ENCODE data around the gene ATP2B2. TPM values are rescaled to one million over a fixed set of nuclear protein-coding genes. Genes with fewer than 3 reads are reported as not detected.

ATP2B2 gene
- total and polyA plus RNA-seq, 9 of the 15 experiments (the other 6 are each of a cell fraction or from before 2014, with no cell fraction given): 0.06 TPM; not detected in 8

DNA sequence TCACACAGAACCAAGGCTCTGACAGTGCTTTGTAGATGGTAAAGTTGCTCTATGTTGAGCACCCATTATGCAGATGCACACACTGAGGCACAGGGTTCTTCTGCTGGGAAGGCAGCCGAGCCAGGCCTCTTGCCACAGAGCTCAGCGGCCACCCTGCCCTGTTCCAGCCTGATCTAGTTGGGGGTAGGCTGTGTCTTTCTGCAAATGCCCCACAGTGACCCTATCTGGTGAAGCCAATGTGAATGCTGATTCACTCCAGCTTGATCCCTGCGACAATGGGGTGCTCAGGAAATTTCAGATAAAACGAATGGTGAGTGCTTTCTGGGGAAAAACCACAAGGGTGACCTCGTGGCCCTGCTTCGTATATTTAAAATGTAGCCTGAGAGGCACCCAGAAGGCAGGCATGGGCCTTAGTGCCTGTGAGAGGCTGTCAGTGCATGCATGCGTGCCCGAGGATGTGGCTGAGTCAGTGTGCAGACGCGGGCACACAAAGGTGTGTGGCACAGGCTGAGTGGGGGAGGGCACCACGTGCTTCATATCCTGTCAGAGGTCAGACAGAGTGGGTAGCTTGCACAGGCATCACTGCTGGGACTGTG lies 85.7 kb downstream of the ATP2B2 start (continued):
- TF ChIP-seq ZNF282 (CRISPR knock-in tag; IDR thresholded peaks at IDR 0.05) (no peak), KLF16 (IDR thresholded peaks at IDR 0.05) (0 out of 2 replicates have a peak, but pooled peaks have one; percentile 6), BRD9 (IDR thresholded peaks at IDR 0.05; ENCODE audit: low read depth, partially characterized antibody) (no peak), TAF7 (tag; IDR thresholded peaks at IDR 0.05) (no peak), CC2D1A (IDR thresholded peaks at IDR 0.05) (no peak), ZNF589 (CRISPR knock-in tag; IDR thresholded peaks at IDR 0.05; ENCODE audit: low read depth) (no peak), RBBP5 (IDR thresholded peaks at IDR 0.05; ENCODE audit: borderline replicate concordance, insufficient read depth, low read length, poor library complexity, severe bottlenecking) (no peak), RBM25 (IDR thresholded peaks at IDR 0.05; ENCODE audit: low read depth, low read length, severe bottlenecking) (peak; percentile 95), SOX6 (IDR thresholded peaks at IDR 0.05) (0 out of 2 replicates have a peak, but pooled peaks have one; percentile 27), ZBTB5 (IDR thresholded peaks at IDR 0.05) (no peak), SPI1 (IDR thresholded peaks at IDR 0.05; ENCODE audit: borderline replicate concordance, low read depth, low read length) (no peak), RBM17 (IDR thresholded peaks at IDR 0.05; ENCODE audit: borderline replicate concordance, low read depth, low read length) (no peak), TRIM24 (IDR thresholded peaks at IDR 0.05) (peak; percentile 6 to 14; a peak in 2 of 4 replicates), HDAC2 (IDR thresholded peaks at IDR 0.05) (peak; percentile 74; the same call in 1 of the 2 replicates)
- TF ChIP-seq, protein P1, sequence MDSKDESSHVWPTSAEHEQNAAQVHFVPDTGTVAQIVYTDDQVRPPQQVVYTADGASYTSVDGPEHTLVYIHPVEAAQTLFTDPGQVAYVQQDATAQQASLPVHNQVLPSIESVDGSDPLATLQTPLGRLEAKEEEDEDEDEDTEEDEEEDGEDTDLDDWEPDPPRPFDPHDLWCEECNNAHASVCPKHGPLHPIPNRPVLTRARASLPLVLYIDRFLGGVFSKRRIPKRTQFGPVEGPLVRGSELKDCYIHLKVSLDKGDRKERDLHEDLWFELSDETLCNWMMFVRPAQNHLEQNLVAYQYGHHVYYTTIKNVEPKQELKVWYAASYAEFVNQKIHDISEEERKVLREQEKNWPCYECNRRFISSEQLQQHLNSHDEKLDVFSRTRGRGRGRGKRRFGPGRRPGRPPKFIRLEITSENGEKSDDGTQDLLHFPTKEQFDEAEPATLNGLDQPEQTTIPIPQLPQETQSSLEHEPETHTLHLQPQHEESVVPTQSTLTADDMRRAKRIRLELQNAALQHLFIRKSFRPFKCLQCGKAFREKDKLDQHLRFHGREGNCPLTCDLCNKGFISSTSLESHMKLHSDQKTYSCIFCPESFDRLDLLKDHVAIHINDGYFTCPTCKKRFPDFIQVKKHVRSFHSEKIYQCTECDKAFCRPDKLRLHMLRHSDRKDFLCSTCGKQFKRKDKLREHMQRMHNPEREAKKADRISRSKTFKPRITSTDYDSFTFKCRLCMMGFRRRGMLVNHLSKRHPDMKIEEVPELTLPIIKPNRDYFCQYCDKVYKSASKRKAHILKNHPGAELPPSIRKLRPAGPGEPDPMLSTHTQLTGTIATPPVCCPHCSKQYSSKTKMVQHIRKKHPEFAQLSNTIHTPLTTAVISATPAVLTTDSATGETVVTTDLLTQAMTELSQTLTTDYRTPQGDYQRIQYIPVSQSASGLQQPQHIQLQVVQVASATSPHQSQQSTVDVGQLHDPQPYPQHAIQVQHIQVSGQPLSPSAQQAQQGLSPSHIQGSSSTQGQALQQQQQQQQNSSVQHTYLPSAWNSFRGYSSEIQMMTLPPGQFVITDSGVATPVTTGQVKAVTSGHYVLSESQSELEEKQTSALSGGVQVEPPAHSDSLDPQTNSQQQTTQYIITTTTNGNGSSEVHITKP (IDR thresholded peaks at IDR 0.05; ENCODE audit: partially characterized antibody): no peak
- TF ChIP-seq, protein P2, sequence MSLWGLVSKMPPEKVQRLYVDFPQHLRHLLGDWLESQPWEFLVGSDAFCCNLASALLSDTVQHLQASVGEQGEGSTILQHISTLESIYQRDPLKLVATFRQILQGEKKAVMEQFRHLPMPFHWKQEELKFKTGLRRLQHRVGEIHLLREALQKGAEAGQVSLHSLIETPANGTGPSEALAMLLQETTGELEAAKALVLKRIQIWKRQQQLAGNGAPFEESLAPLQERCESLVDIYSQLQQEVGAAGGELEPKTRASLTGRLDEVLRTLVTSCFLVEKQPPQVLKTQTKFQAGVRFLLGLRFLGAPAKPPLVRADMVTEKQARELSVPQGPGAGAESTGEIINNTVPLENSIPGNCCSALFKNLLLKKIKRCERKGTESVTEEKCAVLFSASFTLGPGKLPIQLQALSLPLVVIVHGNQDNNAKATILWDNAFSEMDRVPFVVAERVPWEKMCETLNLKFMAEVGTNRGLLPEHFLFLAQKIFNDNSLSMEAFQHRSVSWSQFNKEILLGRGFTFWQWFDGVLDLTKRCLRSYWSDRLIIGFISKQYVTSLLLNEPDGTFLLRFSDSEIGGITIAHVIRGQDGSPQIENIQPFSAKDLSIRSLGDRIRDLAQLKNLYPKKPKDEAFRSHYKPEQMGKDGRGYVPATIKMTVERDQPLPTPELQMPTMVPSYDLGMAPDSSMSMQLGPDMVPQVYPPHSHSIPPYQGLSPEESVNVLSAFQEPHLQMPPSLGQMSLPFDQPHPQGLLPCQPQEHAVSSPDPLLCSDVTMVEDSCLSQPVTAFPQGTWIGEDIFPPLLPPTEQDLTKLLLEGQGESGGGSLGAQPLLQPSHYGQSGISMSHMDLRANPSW (CRISPR knock-in tag; IDR thresholded peaks at IDR 0.05): no peak
- TF ChIP-seq, protein P3, sequence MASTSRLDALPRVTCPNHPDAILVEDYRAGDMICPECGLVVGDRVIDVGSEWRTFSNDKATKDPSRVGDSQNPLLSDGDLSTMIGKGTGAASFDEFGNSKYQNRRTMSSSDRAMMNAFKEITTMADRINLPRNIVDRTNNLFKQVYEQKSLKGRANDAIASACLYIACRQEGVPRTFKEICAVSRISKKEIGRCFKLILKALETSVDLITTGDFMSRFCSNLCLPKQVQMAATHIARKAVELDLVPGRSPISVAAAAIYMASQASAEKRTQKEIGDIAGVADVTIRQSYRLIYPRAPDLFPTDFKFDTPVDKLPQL (IDR thresholded peaks at IDR 0.05; ENCODE audit: extremely low read depth, insufficient read length): no peak
- TF ChIP-seq, protein P4, sequence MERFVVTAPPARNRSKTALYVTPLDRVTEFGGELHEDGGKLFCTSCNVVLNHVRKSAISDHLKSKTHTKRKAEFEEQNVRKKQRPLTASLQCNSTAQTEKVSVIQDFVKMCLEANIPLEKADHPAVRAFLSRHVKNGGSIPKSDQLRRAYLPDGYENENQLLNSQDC (CRISPR knock-in tag; IDR thresholded peaks at IDR 0.05): no peak
